ENCODE results near the gene SELENOM. TPM values are rescaled to one million over a fixed set of nuclear protein-coding genes. Genes with fewer than 3 reads are reported as not detected.

Gene SELENOM
- total RNA-seq (ENCODE audit: low replicate concordance) = 82.0 and 97.9 TPM in 2 replicates

GRCh38 chr22:31107178-31107893 lies at the start of gene SELENOM:
Gene SELENOM (minus strand): TSS chr22:31107568. CDS start chr22:31107505, 63 bp downstream.
- TF ChIP-seq, protein P1, sequence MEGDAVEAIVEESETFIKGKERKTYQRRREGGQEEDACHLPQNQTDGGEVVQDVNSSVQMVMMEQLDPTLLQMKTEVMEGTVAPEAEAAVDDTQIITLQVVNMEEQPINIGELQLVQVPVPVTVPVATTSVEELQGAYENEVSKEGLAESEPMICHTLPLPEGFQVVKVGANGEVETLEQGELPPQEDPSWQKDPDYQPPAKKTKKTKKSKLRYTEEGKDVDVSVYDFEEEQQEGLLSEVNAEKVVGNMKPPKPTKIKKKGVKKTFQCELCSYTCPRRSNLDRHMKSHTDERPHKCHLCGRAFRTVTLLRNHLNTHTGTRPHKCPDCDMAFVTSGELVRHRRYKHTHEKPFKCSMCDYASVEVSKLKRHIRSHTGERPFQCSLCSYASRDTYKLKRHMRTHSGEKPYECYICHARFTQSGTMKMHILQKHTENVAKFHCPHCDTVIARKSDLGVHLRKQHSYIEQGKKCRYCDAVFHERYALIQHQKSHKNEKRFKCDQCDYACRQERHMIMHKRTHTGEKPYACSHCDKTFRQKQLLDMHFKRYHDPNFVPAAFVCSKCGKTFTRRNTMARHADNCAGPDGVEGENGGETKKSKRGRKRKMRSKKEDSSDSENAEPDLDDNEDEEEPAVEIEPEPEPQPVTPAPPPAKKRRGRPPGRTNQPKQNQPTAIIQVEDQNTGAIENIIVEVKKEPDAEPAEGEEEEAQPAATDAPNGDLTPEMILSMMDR (IDR thresholded peaks at IDR 0.05; ENCODE audit: insufficient read depth, low read length) = peak; percentile 98
- DNase-seq (ENCODE audit: low read depth) = peak; percentile 98
- H3K4me3 ChIP-seq (ENCODE audit: low read depth, low read length) = peak within 1 kb of the TSS; percentile 91

GRCh38 chr22:31155422-31155821 lies 48.1 kb upstream of the SELENOM start:
- TF ChIP-seq, protein P1 (IDR thresholded peaks at IDR 0.05; ENCODE audit: insufficient read depth, low read length) = no peak
- no peak overlapping the region for H3K4me3 ChIP-seq (ENCODE audit: low read depth, low read length)

DNA sequence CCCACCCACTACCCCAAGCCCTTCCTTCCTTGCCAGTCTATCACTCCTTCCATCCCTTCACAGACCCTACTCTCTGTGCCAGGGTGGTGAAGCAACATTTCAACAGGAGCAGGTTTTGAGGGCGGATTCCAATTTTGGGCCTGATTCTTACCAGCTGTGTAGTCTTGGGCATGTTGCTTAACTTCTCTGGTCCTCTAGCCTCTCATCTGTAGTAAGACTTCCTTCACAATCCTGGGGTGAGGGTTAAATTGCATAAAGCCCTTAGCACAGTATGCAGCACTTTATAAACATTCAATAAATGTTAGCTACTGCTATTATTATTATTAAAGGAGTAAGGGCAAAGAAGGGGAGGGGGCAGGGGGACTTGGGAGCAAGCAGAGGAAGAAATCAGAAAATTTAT lies 47.6 kb upstream of the SELENOM start:
- TF ChIP-seq, protein P1 (IDR thresholded peaks at IDR 0.05; ENCODE audit: insufficient read depth, low read length) = no peak
- H3K4me3 ChIP-seq (ENCODE audit: low read depth, low read length) = no peak overlapping the region
- DNase-seq (ENCODE audit: low read depth) = no peak

More at GRCh38 chr22:31155422-31155821, 48.1 kb upstream of the SELENOM start:
- DNase-seq (ENCODE audit: low read depth) = peak; percentile 74

GRCh38 chr22:31153357-31153756 lies 46.0 kb upstream of the SELENOM start:
- TF ChIP-seq, protein P1 (IDR thresholded peaks at IDR 0.05; ENCODE audit: insufficient read depth, low read length) = no peak
- no peak for DNase-seq (ENCODE audit: low read depth)
- H3K4me3 ChIP-seq (ENCODE audit: low read depth, low read length) = no peak overlapping the region

GRCh38 chr22:31151872-31152271 lies 44.5 kb upstream of the SELENOM start:
- H3K4me3 ChIP-seq (ENCODE audit: low read depth, low read length) = no peak overlapping the region
- TF ChIP-seq, protein P1 (IDR thresholded peaks at IDR 0.05; ENCODE audit: insufficient read depth, low read length) = no peak

DNA sequence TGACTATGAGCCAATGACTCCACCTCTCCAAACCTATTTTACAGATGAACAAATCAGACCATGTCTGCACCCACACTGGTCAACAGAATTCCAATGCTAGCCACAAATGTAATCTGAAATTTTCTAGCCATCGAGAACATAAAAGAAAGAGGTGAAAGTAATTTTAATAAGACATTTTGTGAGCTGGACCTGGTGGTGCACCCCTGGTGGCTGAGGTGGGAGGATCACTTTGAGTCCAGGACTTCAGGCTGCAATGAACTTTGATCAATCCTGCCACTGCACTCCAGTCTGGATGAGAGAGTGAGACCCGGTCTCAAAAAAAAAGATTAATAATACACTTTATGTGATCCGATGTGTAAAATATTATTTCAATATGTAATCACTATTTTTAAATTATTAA lies 43.2 kb upstream of the SELENOM start:
- no peak overlapping the region for H3K4me3 ChIP-seq (ENCODE audit: low read depth, low read length)
- no peak for DNase-seq (ENCODE audit: low read depth)
- TF ChIP-seq, protein P1 (IDR thresholded peaks at IDR 0.05; ENCODE audit: insufficient read depth, low read length) = peak; percentile 41

More at GRCh38 chr22:31151872-31152271, 44.5 kb upstream of the SELENOM start:
- DNase-seq (ENCODE audit: low read depth) = no peak

Measured in fibroblast of the aortic adventitia (primary cell).